ENCODE results near the gene TMIGD3. TPM values are rescaled to one million over a fixed set of nuclear protein-coding genes. Genes with fewer than 3 reads are reported as not detected.

The TMIGD3 gene
- total RNA-seq, 1 experiment from 2014 or later = not detected

- Histone ChIP-seq H3K4me1 (ENCODE audit: control insufficient read depth, insufficient read depth, low read length) (no peaks in the 10 kb centered on the region), H3K27ac (ENCODE audit: low read length) (no peak overlapping the region), H3K9me3 (ENCODE audit: control insufficient read depth, insufficient read depth, low read depth, low read length) (no peaks in the 10 kb centered on the region), H3K27me3 (ENCODE audit: control insufficient read depth, insufficient read depth, low read length) (no peaks in the 10 kb centered on the region), H3K4me3 (ENCODE audit: low read depth in 2 of 2, low read length in 2 of 2) (no peak overlapping the region), H3K36me3 (ENCODE audit: control insufficient read depth, insufficient read depth, low read length) (no peaks in the 10 kb centered on the region)
- in situ Hi-C loops (cut with HindIII; ENCODE audit: low pct_unique_long_range_greater_than_20kb, low sequenced_read_pairs) (no loop called here), intact Hi-C loops (cut with micrococcal nuclease; ENCODE audit: unreplicated experiment) (no loop called here)
- CTCF ChIA-PET = no interaction called here
- no peak for ATAC-seq
- TF ChIP-seq TCF7L2 (IDR thresholded peaks at IDR 0.05; ENCODE audit: low read depth, low read length) = no peak
- no peak for TF ChIP-seq POLR2AphosphoS5 (IDR thresholded peaks at IDR 0.05; ENCODE audit: low read depth, low read length)
- TF ChIP-seq CTCF (IDR thresholded peaks at IDR 0.05) = no peak
- TF ChIP-seq REST (IDR thresholded peaks at IDR 0.05; ENCODE audit: insufficient read depth in 1 of 2, low read depth in 2 of 2, low read length in 1 of 2) = no peak
- TF ChIP-seq SIN3A (IDR thresholded peaks at IDR 0.05; ENCODE audit: borderline replicate concordance, insufficient read depth, low read depth, low read length) = no peak
- POLR2A ChIA-PET = no interaction called here
- DNase-seq (ENCODE audit: low read depth, low spot score) = no peak
- BruUV-seq (replicated peaks) = no TSS peak
Observed at GRCh38 chr1:111475701-111476100, 27.7 kb downstream of the TMIGD3 start.

GRCh38 chr1:111474521-111474920 is 28.9 kb downstream of the TMIGD3 start:
- POLR2A ChIA-PET = no interaction called here
- in situ Hi-C loops (cut with HindIII; ENCODE audit: low pct_unique_long_range_greater_than_20kb, low sequenced_read_pairs) = no loop called here
- Histone ChIP-seq H3K27me3 (ENCODE audit: control insufficient read depth, insufficient read depth, low read length) (no peaks in the 10 kb centered on the region), H3K4me1 (ENCODE audit: control insufficient read depth, insufficient read depth, low read length) (no peaks in the 10 kb centered on the region), H3K27ac (ENCODE audit: low read length) (no peak overlapping the region), H3K36me3 (ENCODE audit: control insufficient read depth, insufficient read depth, low read length) (no peaks in the 10 kb centered on the region), H3K9me3 (ENCODE audit: control insufficient read depth, insufficient read depth, low read depth, low read length) (no peaks in the 10 kb centered on the region), H3K4me3 (ENCODE audit: low read depth in 2 of 2, low read length in 2 of 2) (no peak overlapping the region)
- ATAC-seq (no peak), DNase-seq (ENCODE audit: low read depth, low spot score) (no peak)
- no peak for TF ChIP-seq CTCF (IDR thresholded peaks at IDR 0.05)
- TF ChIP-seq SIN3A (IDR thresholded peaks at IDR 0.05; ENCODE audit: borderline replicate concordance, insufficient read depth, low read depth, low read length) = no peak
- TF ChIP-seq POLR2AphosphoS5 (IDR thresholded peaks at IDR 0.05; ENCODE audit: low read depth, low read length) = no peak
- no peak for TF ChIP-seq REST (IDR thresholded peaks at IDR 0.05; ENCODE audit: insufficient read depth in 1 of 2, low read depth in 2 of 2, low read length in 1 of 2)
- TF ChIP-seq TCF7L2 (IDR thresholded peaks at IDR 0.05; ENCODE audit: low read depth, low read length) = no peak
- CTCF ChIA-PET = interaction anchor here (0.7 kb wide), 1 partner anchor 7 kb away, joined by 6 read pairs; no protein-coding TSS in a partner anchor
- BruUV-seq (replicated peaks) = no TSS peak
- intact Hi-C loops (cut with micrococcal nuclease; ENCODE audit: unreplicated experiment) = no loop called here
